ENCODE data around the gene RTN4. TPM values are rescaled to one million over a fixed set of nuclear protein-coding genes. Genes with fewer than 3 reads are reported as not detected.

RTN4 gene, protein sequence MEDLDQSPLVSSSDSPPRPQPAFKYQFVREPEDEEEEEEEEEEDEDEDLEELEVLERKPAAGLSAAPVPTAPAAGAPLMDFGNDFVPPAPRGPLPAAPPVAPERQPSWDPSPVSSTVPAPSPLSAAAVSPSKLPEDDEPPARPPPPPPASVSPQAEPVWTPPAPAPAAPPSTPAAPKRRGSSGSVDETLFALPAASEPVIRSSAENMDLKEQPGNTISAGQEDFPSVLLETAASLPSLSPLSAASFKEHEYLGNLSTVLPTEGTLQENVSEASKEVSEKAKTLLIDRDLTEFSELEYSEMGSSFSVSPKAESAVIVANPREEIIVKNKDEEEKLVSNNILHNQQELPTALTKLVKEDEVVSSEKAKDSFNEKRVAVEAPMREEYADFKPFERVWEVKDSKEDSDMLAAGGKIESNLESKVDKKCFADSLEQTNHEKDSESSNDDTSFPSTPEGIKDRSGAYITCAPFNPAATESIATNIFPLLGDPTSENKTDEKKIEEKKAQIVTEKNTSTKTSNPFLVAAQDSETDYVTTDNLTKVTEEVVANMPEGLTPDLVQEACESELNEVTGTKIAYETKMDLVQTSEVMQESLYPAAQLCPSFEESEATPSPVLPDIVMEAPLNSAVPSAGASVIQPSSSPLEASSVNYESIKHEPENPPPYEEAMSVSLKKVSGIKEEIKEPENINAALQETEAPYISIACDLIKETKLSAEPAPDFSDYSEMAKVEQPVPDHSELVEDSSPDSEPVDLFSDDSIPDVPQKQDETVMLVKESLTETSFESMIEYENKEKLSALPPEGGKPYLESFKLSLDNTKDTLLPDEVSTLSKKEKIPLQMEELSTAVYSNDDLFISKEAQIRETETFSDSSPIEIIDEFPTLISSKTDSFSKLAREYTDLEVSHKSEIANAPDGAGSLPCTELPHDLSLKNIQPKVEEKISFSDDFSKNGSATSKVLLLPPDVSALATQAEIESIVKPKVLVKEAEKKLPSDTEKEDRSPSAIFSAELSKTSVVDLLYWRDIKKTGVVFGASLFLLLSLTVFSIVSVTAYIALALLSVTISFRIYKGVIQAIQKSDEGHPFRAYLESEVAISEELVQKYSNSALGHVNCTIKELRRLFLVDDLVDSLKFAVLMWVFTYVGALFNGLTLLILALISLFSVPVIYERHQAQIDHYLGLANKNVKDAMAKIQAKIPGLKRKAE
- 451 to 520 TPM (median 499 TPM) in 5 replicates for total RNA-seq (2022; extraction: Qiagen RNA extraction)

DNA sequence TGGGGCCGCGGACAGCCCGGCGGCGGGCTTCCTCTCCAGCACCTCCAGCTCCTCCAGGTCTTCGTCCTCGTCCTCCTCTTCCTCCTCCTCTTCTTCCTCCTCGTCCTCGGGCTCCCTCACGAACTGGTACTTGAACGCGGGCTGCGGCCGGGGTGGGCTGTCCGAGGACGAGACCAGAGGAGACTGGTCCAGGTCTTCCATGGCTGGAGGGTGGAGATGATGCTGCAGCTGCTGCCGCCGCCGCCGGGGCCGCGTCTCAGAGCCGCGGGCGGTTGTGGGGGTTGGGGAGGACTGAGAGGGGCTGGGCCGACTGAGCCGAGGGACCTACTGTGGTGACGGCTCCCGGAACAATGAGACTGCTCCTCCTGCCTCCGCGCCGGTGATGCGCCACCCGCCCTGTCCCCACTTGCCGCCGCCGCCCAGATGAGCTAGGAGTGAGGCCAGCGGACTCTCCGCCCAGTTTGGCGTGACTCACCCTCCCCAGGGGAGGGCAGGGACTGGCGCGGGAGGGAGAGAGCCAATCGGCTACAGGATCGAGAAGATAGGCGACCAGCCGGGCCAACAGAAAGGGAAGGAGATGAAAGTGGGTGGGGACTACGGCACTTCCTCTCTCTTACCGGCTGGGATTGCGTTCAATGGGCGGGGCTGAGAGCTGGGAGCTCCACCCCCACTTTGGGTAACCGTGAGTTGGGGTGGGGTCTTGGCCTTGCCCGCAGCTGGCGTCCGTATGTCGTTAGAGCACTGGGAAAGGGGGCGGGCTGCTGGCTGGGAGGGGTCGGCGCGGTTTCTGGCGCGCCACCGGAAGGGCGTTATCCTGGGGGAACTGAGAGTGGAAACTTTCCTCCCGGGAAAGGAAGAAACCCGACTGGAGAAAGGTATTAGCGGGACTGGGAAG, at the start of gene RTN4:
Gene RTN4, minus strand, starts transcription at position 352 of the 895 bp plus-strand sequence. Its CDS starts 151 bp downstream, at position 201.

Other genes starting within 250 kb of the RTN4 start
- 1.5 to 1.9 TPM (median 1.8 TPM) in 5 replicates for gene CLHC1, start 181.8 kb upstream of the RTN4 start, total RNA-seq (2022; extraction: Qiagen RNA extraction)
- gene RPS27A, start 182.2 kb upstream of the RTN4 start, total RNA-seq (2022; extraction: Qiagen RNA extraction), result 2,627 to 2,940 TPM (median 2,670 TPM) in 5 replicates
- gene MTIF2, start 218.8 kb upstream of the RTN4 start, total RNA-seq (2022; extraction: Qiagen RNA extraction), result 36.5 to 48.9 TPM (median 39.0 TPM) in 5 replicates